HEK293 (cell line): ENCODE measurements around the gene IL17C.

Experiments
- EGR2 ChIP-seq: fragments of 450-650 bp; formaldehyde crosslinking; IDR thresholded peaks from 2 replicates; pipeline ENCODE4 v1.5.1; 2016; ENCODE audit warnings: low read depth, missing biosample characterization, missing genetic modification characterization
- FEZF1 ChIP-seq: fragments of 450-650 bp; formaldehyde crosslinking; IDR thresholded peaks from 2 replicates; pipeline ENCODE4 v1.5.1; 2016; ENCODE audit warnings: missing biosample characterization, missing genetic modification characterization
- GLIS2 ChIP-seq: fragments of 450-650 bp; formaldehyde crosslinking; IDR thresholded peaks from 2 replicates; pipeline ENCODE4 v1.5.1; 2016; ENCODE audit warnings: missing biosample characterization, missing genetic modification characterization
- HIC1 ChIP-seq: fragments of 450-650 bp; formaldehyde crosslinking; IDR thresholded peaks from 2 replicates; pipeline ENCODE4 v1.5.1; 2016; ENCODE audit warnings: missing biosample characterization, missing genetic modification characterization
- KLF8 ChIP-seq: fragments of 450-650 bp; formaldehyde crosslinking; IDR thresholded peaks from 2 replicates; pipeline ENCODE4 v1.5.1; 2016; ENCODE audit warnings: missing biosample characterization, missing genetic modification characterization
- TRIM28 ChIP-seq: IDR thresholded peaks from 2 replicates; pipeline ENCODE4 v1.6.1; 2011; ENCODE audit warnings: low read length, control low read depth, borderline replicate concordance
- YY2 ChIP-seq: fragments of 450-650 bp; formaldehyde crosslinking; IDR thresholded peaks from 2 replicates; pipeline ENCODE4 v1.5.1; 2016; ENCODE audit warnings: missing biosample characterization, missing genetic modification characterization
- ZBTB11 ChIP-seq: fragments of 450-650 bp; formaldehyde crosslinking; conservative IDR thresholded peaks from 2 replicates; pipeline ENCODE4 v1.5.1; 2016; ENCODE audit warnings: low read depth, missing biosample characterization, missing genetic modification characterization
- ZBTB44 ChIP-seq: fragments of 450-650 bp; IDR thresholded peaks from 2 replicates; pipeline ENCODE4 v1.5.1; 2018; ENCODE audit warnings: missing biosample characterization, mild to moderate bottlenecking, missing genetic modification characterization
- ZFP41 ChIP-seq: fragments of 450-650 bp; formaldehyde crosslinking; IDR thresholded peaks from 2 replicates; pipeline ENCODE4 v1.5.1; 2016; ENCODE audit warnings: missing biosample characterization, missing genetic modification characterization, borderline replicate concordance
- ZNF10 ChIP-seq: fragments of 450-650 bp; formaldehyde crosslinking; IDR thresholded peaks from 2 replicates; pipeline ENCODE4 v1.5.1; 2017; ENCODE audit warnings: missing biosample characterization, missing genetic modification characterization
- ZNF146 ChIP-seq: fragments of 450-650 bp; formaldehyde crosslinking; IDR thresholded peaks from 2 replicates; pipeline ENCODE4 v1.5.1; 2016; ENCODE audit warnings: missing biosample characterization, missing genetic modification characterization
- ZNF18 ChIP-seq: fragments of 450-650 bp; formaldehyde crosslinking; IDR thresholded peaks from 2 replicates; pipeline ENCODE4 v1.5.1; 2016; ENCODE audit warnings: missing biosample characterization, missing genetic modification characterization
- ZNF404 ChIP-seq: fragments of 450-650 bp; formaldehyde crosslinking; IDR thresholded peaks from 2 replicates; pipeline ENCODE4 v1.5.1; 2017; ENCODE audit warnings: missing biosample characterization, missing genetic modification characterization
- ZNF449 ChIP-seq: fragments of 450-650 bp; formaldehyde crosslinking; IDR thresholded peaks from 2 replicates; pipeline ENCODE4 v1.5.1; 2017; ENCODE audit warnings: missing biosample characterization, mild to moderate bottlenecking, missing genetic modification characterization, moderate library complexity
- ZNF548 ChIP-seq: fragments of 450-650 bp; formaldehyde crosslinking; IDR thresholded peaks from 2 replicates; pipeline ENCODE4 v1.5.1; 2016; ENCODE audit warnings: missing biosample characterization, missing genetic modification characterization
- ZNF560 ChIP-seq: fragments of 450-650 bp; formaldehyde crosslinking; IDR thresholded peaks from 2 replicates; pipeline ENCODE4 v1.5.1; 2017; ENCODE audit warnings: missing biosample characterization, missing genetic modification characterization, borderline replicate concordance
- ZNF626 ChIP-seq: fragments of 450-650 bp; sonication (Bioruptor Pico); formaldehyde crosslinking; IDR thresholded peaks from 2 replicates; pipeline ENCODE4 v1.5.1; 2018; ENCODE audit warnings: missing biosample characterization, missing genetic modification characterization, inconsistent platforms
- ZNF629 ChIP-seq: fragments of 450-650 bp; formaldehyde crosslinking; IDR thresholded peaks from 2 replicates; pipeline ENCODE4 v1.5.1; 2017; ENCODE audit warnings: missing biosample characterization, missing genetic modification characterization
- ZNF660 ChIP-seq: fragments of 450-650 bp; IDR thresholded peaks from 2 replicates; pipeline ENCODE4 v1.5.1; 2018; ENCODE audit warnings: missing biosample characterization, mild to moderate bottlenecking, missing genetic modification characterization
- ZNF692 ChIP-seq: fragments of 450-650 bp; formaldehyde crosslinking; IDR thresholded peaks from 2 replicates; pipeline ENCODE4 v1.5.1; 2016; ENCODE audit warnings: missing biosample characterization, missing genetic modification characterization
- ZNF76 ChIP-seq: fragments of 450-650 bp; formaldehyde crosslinking; IDR thresholded peaks from 2 replicates; pipeline ENCODE4; 2016; ENCODE audit warnings: low read depth, missing biosample characterization, missing genetic modification characterization, borderline replicate concordance
- ZNF777 ChIP-seq: fragments of 450-650 bp; formaldehyde crosslinking; IDR thresholded peaks from 2 replicates; pipeline ENCODE4 v1.5.1; 2017; ENCODE audit warnings: missing biosample characterization, missing genetic modification characterization, borderline replicate concordance
- ZNF843 ChIP-seq: fragments of 450-650 bp; formaldehyde crosslinking; IDR thresholded peaks from 2 replicates; pipeline ENCODE4 v1.5.1; 2016; ENCODE audit warnings: missing biosample characterization, missing genetic modification characterization
- ZSCAN16 ChIP-seq: fragments of 450-650 bp; formaldehyde crosslinking; IDR thresholded peaks from 2 replicates; pipeline ENCODE4 v1.5.1; 2016; ENCODE audit warnings: missing biosample characterization, missing genetic modification characterization
- ZXDB ChIP-seq: fragments of 450-650 bp; formaldehyde crosslinking; IDR thresholded peaks from 2 replicates; pipeline ENCODE4 v1.5.1; 2016; ENCODE audit warnings: missing biosample characterization, missing genetic modification characterization

Gene IL17C

GRCh38 chr16:88662843-88663606, 24.7 kb downstream of the IL17C start, which contains the start of gene MVD (continued):
- TF ChIP-seq ZNF449 (tag by site-specific recombination) (peak; percentile 43; the same call in 1 of the 2 replicates), ZNF76 (tag by site-specific recombination) (0 out of 2 replicates have a peak, but pooled peaks have one; percentile 60), ZNF10 (tag by site-specific recombination) (peak; percentile 60; the same call in 1 of the 2 replicates), ZXDB (tag by site-specific recombination) (peak; percentile 77; the same call in 1 of the 2 replicates), ZBTB44 (0 out of 2 replicates have a peak, but pooled peaks have one; percentile 6), FEZF1 (tag by site-specific recombination) (peak; percentile 66), HIC1 (peak; percentile 13; the same call in 1 of the 2 replicates), ZFP41 (tag by site-specific recombination) (no peak), GLIS2 (tag by site-specific recombination) (peak; percentile 91), ZNF146 (tag by site-specific recombination) (no peak), ZNF404 (tag by site-specific recombination) (no peak), ZNF692 (tag by site-specific recombination) (peak; percentile 86; the same call in 1 of the 2 replicates), ZNF626 (tag by site-specific recombination) (no peak), ZNF777 (tag by site-specific recombination) (peak; percentile 87; the same call in 1 of the 2 replicates), YY2 (0 out of 2 replicates have a peak, but pooled peaks have one; percentile 44), ZNF18 (0 out of 2 replicates have a peak, but pooled peaks have one; percentile 17), ZNF843 (tag by site-specific recombination) (0 out of 2 replicates have a peak, but pooled peaks have one; percentile 19), ZNF660 (tag by site-specific recombination) (peak; percentile 90), ZNF548 (tag by site-specific recombination) (no peak), ZNF629 (tag by site-specific recombination) (peak; percentile 20; the same call in 1 of the 2 replicates), ZSCAN16 (tag by site-specific recombination) (peak; percentile 23; the same call in 1 of the 2 replicates), TRIM28 (no peak), KLF8 (tag by site-specific recombination) (peak; percentile 46; the same call in 1 of the 2 replicates), EGR2 (tag by site-specific recombination) (peak; percentile 65), ZBTB11 (tag by site-specific recombination) (0 out of 2 replicates have a peak, but pooled peaks have one; percentile 18), ZNF560 (tag by site-specific recombination) (no peak)
